Kidney epithelial cell (primary cell): ENCODE results near the gene OGG1. TPM values are rescaled to one million over a fixed set of nuclear protein-coding genes. Genes with fewer than 3 reads are reported as not detected.

Experiments
- DNase-seq: peaks from one replicate; pipeline ENCODE4 v3.0.0-alpha.2; 2010; ENCODE audit warnings: low read depth
- H3K27me3 ChIP-seq: 2 replicates; pipeline ENCODE4 v1.6.0; 2011; ENCODE audit warnings: low read length; ENCODE audit not compliant: control insufficient read depth, insufficient read depth
- H3K36me3 ChIP-seq: 2 replicates; pipeline ENCODE4 v1.5.1; 2011; ENCODE audit warnings: low read length; ENCODE audit not compliant: control insufficient read depth, insufficient read depth
- H3K4me3 ChIP-seq: 2 replicates; pipeline ENCODE4 v1.5.1; 2011; ENCODE audit warnings: low read depth, mild to moderate bottlenecking, control low read depth, low read length
- total RNA-seq: library from RNA; depleted of rRNA; stranded (reverse); fragments of >200 nt; gene quantifications from 2 replicates; pipeline ENCODE4 v1.2.3, GENCODE V29; 2015
- TF ChIP-seq, protein P1 (sequence below): IDR thresholded peaks from 2 replicates; pipeline ENCODE4 v1.5.1; 2011; ENCODE audit warnings: mild to moderate bottlenecking, moderate library complexity, low read length, control low read depth, inconsistent platforms; ENCODE audit not compliant: insufficient read depth, poor library complexity, severe bottlenecking

The OGG1 gene
- total RNA-seq, 1 donor from 2014 or later, result 23.9 TPM

DNA sequence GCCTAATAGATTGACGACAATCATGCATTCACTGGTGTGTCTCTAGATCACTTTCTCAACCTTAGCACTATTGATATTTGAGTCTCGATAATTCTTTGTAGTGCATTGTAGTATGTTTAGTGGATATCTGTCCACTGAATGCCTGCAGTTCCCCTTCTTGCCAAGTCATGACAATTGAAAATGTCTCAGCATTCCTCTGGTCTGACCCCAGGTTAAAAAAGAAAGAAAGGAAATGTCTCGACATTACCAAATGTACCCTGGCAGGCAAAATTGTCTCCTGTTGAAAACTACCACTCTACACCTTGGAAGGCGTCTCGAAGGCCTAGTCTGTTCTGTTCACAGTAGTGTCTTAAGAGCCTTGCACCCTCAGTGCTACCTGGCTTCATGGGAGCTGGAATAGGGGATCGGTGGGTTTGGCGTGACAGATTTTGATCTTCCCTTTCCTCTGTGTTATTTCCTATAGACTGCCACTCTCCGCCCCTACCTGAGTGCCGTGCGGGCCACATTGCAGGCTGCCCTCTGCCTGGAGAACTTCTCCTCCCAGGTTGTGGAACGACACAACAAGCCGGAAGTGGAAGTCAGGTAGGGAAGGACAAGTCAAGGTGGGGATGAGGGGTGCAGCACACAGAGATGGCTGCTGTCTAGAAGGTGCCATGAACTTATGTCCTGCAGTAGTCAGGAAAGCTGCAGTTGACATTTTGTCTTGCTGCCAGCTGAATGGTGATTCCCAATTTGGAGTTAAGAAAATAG is 47.6 kb downstream of the OGG1 start:
- peaks cover 4% of the 10 kb centered on the region for H3K36me3 ChIP-seq
- TF ChIP-seq, protein P1, sequence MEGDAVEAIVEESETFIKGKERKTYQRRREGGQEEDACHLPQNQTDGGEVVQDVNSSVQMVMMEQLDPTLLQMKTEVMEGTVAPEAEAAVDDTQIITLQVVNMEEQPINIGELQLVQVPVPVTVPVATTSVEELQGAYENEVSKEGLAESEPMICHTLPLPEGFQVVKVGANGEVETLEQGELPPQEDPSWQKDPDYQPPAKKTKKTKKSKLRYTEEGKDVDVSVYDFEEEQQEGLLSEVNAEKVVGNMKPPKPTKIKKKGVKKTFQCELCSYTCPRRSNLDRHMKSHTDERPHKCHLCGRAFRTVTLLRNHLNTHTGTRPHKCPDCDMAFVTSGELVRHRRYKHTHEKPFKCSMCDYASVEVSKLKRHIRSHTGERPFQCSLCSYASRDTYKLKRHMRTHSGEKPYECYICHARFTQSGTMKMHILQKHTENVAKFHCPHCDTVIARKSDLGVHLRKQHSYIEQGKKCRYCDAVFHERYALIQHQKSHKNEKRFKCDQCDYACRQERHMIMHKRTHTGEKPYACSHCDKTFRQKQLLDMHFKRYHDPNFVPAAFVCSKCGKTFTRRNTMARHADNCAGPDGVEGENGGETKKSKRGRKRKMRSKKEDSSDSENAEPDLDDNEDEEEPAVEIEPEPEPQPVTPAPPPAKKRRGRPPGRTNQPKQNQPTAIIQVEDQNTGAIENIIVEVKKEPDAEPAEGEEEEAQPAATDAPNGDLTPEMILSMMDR, result no peak
- H3K4me3 ChIP-seq, result no peak overlapping the region
- no peak for DNase-seq
- no peaks in the 10 kb centered on the region for H3K27me3 ChIP-seq

DNA sequence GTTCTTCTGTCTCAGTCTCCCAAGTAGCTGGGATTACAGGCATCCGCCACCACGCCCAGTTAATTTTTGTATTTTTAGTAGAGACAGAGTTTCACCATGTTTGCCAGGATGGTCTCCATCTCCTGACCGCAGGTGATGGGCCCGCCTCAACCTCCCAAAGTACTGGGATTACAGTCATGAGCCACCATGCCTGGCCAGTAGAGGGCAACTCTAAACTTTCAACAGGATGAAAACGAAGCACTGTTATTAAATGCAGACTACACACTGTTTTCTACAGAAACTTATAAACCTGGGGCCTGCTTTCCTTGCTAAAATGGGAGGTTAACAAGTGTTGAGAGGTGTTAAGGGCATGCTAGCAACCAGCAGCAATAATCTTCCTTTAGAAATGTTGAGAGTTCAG is 50.8 kb downstream of the OGG1 start:
- TF ChIP-seq, protein P1, result peak; percentile 24
- Histone ChIP-seq H3K27me3 (no peaks in the 10 kb centered on the region), H3K4me3 (no peak overlapping the region), H3K36me3 (peaks cover 4% of the 10 kb centered on the region)
- DNase-seq, result no peak

DNA sequence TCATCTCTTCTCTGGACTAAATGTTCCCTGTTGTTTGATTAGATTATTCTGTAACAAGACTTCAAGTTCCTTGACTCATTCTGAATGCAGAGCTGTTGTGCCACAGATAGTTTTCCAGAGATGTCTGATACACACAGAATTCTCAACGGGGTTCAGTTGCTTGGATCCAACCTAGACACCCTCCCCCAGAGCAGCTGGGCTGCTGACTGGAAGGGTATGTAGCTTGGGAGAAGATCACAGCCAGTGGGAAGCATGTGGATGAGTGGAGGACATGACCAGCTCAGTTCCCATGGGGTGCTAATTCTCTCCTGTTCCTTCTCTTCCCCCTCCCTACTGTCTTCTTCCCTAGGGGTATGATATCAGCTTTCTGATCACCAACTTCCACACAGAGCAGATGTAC is 53.7 kb downstream of the OGG1 start:
- no peak for DNase-seq
- Histone ChIP-seq H3K27me3 (no peaks in the 10 kb centered on the region), H3K4me3 (no peak overlapping the region), H3K36me3 (peaks cover 4% of the 10 kb centered on the region)
- TF ChIP-seq, protein P1, result no peak

DNA sequence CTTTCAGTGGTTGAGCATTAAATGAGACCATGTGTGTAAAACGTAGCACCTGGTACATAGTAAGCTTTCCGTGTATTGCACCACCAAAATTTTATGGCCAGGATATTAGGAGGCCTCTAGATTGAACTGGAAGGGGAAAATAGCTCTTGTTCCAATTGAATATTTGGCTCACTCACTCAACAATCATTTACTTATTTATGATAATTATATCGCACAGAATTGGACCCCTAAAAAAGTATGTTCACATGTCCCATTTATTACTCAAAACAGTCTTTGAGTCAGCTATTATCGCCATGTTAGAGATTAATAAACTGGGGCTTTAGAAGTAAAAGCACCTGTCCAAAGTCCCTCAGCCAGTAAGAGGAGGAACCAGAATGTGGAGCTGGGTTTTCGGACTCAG is 55.2 kb downstream of the OGG1 start:
- peaks cover 4% of the 10 kb centered on the region for H3K36me3 ChIP-seq

DNA sequence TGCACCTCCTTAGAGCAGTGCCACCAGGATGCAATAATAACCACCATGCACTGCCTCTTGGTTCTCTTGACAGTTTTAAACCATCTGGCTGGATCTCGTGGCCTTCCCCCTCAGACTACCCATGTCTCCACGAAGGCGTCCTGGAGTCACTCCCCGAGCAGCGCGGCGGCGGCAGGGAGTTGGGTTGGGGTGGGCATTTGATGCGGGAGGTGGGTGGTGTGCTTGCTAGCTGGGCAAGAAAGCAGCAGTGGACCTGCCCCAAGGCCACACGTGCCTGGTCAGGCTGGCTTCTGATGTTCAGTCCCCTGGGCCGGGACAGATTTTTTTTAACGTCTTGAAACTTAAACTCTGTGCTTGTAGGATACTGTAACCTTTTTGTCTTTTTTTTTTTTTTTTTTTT is 56.4 kb downstream of the OGG1 start:
- H3K36me3 ChIP-seq, result peaks cover 4% of the 10 kb centered on the region
- no peak overlapping the region for H3K4me3 ChIP-seq
- H3K27me3 ChIP-seq, result no peaks in the 10 kb centered on the region
- no peak for DNase-seq
- TF ChIP-seq, protein P1, result no peak

More for the DNA sequence above, 55.2 kb downstream of the OGG1 start:
- Histone ChIP-seq H3K4me3 (no peak overlapping the region), H3K27me3 (no peaks in the 10 kb centered on the region)
- TF ChIP-seq, protein P1, result no peak
- no peak for DNase-seq

Other genes with a start within 250 kb of the OGG1 start
- gene LHFPL4, start 196.1 kb upstream of the OGG1 start, total RNA-seq, result not detected in 2 replicates
- gene MTMR14, start 100.4 kb upstream of the OGG1 start, total RNA-seq, result 43.8 and 46.5 TPM in 2 replicates
- 0.27 TPM in 1 of 2 replicates, not detected in the other for gene CPNE9, start 46.1 kb upstream of the OGG1 start, total RNA-seq
- gene BRPF1, start 18.2 kb upstream of the OGG1 start, total RNA-seq, result 20.1 and 21.3 TPM in 2 replicates
- 18.0 and 19.9 TPM in 2 replicates for gene CAMK1, start 20.0 kb downstream of the OGG1 start, total RNA-seq
- 105 and 114 TPM in 2 replicates for gene TADA3, start 42.5 kb downstream of the OGG1 start, total RNA-seq
- 204 and 206 TPM in 2 replicates for gene ARPC4, start 43.1 kb downstream of the OGG1 start, total RNA-seq
- 12.4 and 18.8 TPM in 2 replicates for gene TTLL3, start 60.3 kb downstream of the OGG1 start, total RNA-seq
- gene RPUSD3, start 94.1 kb downstream of the OGG1 start, total RNA-seq, result 45.9 and 52.6 TPM in 2 replicates
- gene CIDEC, start 130.3 kb downstream of the OGG1 start, total RNA-seq, result not detected in 2 replicates
- 38.7 and 56.0 TPM in 2 replicates for gene JAGN1, start 140.7 kb downstream of the OGG1 start, total RNA-seq
- gene IL17RE, start 152.9 kb downstream of the OGG1 start, total RNA-seq, result 2.8 and 3.6 TPM in 2 replicates
- 37.3 and 39.6 TPM in 2 replicates for gene IL17RC, start 167.1 kb downstream of the OGG1 start, total RNA-seq
- 43.0 and 58.0 TPM in 2 replicates for gene CRELD1, start 183.9 kb downstream of the OGG1 start, total RNA-seq
- 2.1 and 2.3 TPM in 2 replicates for gene PRRT3, start 202.5 kb downstream of the OGG1 start, total RNA-seq
- 58.1 and 63.4 TPM in 2 replicates for gene EMC3, start 236.9 kb downstream of the OGG1 start, total RNA-seq